ENCODE results near the gene UBE2QL1. TPM values are rescaled to one million over a fixed set of nuclear protein-coding genes. Genes with fewer than 3 reads are reported as not detected.

The UBE2QL1 gene
- total and polyA plus RNA-seq, 2 of the 8 experiments (the other 6 are each of a cell fraction or from before 2014, with no cell fraction given), result 0.43 to 0.65 TPM

DNA sequence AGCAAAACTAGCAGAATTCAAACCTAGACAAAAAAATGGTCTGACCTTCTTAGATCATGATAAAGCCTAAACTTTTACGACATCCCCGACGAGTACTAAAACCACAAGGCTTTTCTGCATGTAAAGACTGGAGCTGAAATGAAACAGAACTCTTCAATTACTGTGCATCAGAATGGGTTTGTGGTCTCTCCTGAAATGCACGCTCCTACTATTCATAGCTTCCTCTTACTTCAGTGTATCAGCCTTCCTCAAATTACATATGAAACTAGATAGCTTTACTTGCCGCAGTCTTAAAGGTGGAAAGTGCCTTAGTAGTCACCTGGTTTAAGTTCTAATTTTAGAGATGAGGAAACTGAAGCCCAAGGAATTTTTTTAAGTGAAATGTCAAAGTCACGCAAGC is 45.7 kb upstream of the UBE2QL1 start:
- WGBS, 2 experiments (ENCODE audit: extremely low coverage in 1 of 2, insufficient coverage in 1 of 2, insufficient read length in 1 of 2, insufficient replicate concordance in 2 of 2, low coverage in 1 of 2, low lambda C conversion rate in 2 of 2, missing lambda C conversion rate in 1 of 2), result 92% methylated on average over 6 of the region's 6 CpGs; no CpG with 5 or more reads in 1 of the 2 experiments
- Histone ChIP-seq H4K20me1 (replicated peaks in 1 of 2; ENCODE audit: control insufficient read depth in 1 of 2, insufficient read depth in 2 of 2, low read length in 2 of 2) (no peaks in the 10 kb centered on the region), H4K8ac (ENCODE audit: extremely low read depth, insufficient read depth, low read length) (no peak overlapping the region), H2BK15ac (ENCODE audit: low read length) (no peak overlapping the region), H3K79me1 (ENCODE audit: low read depth, low read length) (no peaks in the 10 kb centered on the region), H3K4me3 (ENCODE audit: extremely low read depth in 1 of 4, insufficient read depth in 2 of 4, low read depth in 3 of 4, low read length in 4 of 4) (no peak overlapping the region), H4K91ac (replicated peaks; ENCODE audit: insufficient read length, low read length) (no peak overlapping the region), H2BK5ac (ENCODE audit: low read depth, low read length) (no peak overlapping the region), H3K27me3 (replicated peaks in 1 of 4; ENCODE audit: control insufficient read depth in 3 of 4, extremely low read depth in 1 of 4, insufficient read depth in 3 of 4, low read length in 3 of 4) (no peaks in the 10 kb centered on the region), H2AFZ (ENCODE audit: low read length) (no peak overlapping the region), H3K18ac (ENCODE audit: extremely low read depth, low read length) (no peak overlapping the region), H3K4ac (replicated peaks; ENCODE audit: insufficient read length, low read depth, low read length) (no peak overlapping the region), H3K23ac (ENCODE audit: insufficient read length) (no peak overlapping the region), H2BK12ac (ENCODE audit: low read depth, low read length) (no peak overlapping the region), H3K9ac (replicated peaks in 1 of 4; ENCODE audit: extremely low read depth in 1 of 4, low read depth in 3 of 4, low read length in 3 of 4) (no peak overlapping the region), H3K79me2 (ENCODE audit: control insufficient read depth in 1 of 2, insufficient read depth in 2 of 2, low read length in 2 of 2) (no peaks in the 10 kb centered on the region), H3K56ac (replicated peaks; ENCODE audit: insufficient read length, low read depth, low read length) (no peak overlapping the region), H3K9me3 (ENCODE audit: insufficient read depth in 2 of 2, low read depth in 1 of 2, low read length in 1 of 2) (no peaks in the 10 kb centered on the region), H2BK20ac (ENCODE audit: low read length) (no peak overlapping the region), H2AK5ac (ENCODE audit: low read depth, low read length) (no peak overlapping the region), H3K14ac (ENCODE audit: insufficient read length) (no peak overlapping the region), H3K4me1 (replicated peaks in 1 of 4; ENCODE audit: control insufficient read depth in 3 of 4, insufficient read depth in 4 of 4, low read length in 3 of 4) (no peaks in the 10 kb centered on the region), H3K23me2 (ENCODE audit: low read depth, low read length) (no peaks in the 10 kb centered on the region; the same call in 1 of the 2 replicates), H2BK120ac (replicated peaks; ENCODE audit: low read depth, low read length) (no peak overlapping the region), H3K27ac (ENCODE audit: low read depth, low read length) (no peak overlapping the region), H3K36me3 (ENCODE audit: control insufficient read depth in 2 of 4, insufficient read depth in 4 of 4, low read length in 3 of 4) (no peaks in the 10 kb centered on the region), H3K4me2 (ENCODE audit: insufficient read depth in 1 of 2, low read depth in 2 of 2, low read length in 2 of 2) (no peak overlapping the region), H4K5ac (ENCODE audit: insufficient read length, low read depth, low read length) (no peak overlapping the region)
- CTCF ChIA-PET (ENCODE audit: partially characterized antibody), result interaction anchor here (1.2 kb wide), 1 partner anchor 9 kb away, joined by 3 read pairs; no protein-coding TSS in a partner anchor
- POLR2A ChIA-PET (ENCODE audit: partially characterized antibody), result no interaction called here
- FAIRE-seq (no peak), DNase-seq (ENCODE audit: low read depth in 1 of 2, low spot score in 2 of 2) (no peak)
- TF ChIP-seq MAFK (IDR thresholded peaks at IDR 0.05; ENCODE audit: low read depth, low read length) (no peak), CBX8 (IDR thresholded peaks at IDR 0.05; ENCODE audit: borderline replicate concordance, low read depth, low read length) (no peak), NRF1 (IDR thresholded peaks at IDR 0.05; ENCODE audit: low read depth, low read length) (no peak), KDM4A (IDR thresholded peaks at IDR 0.05; ENCODE audit: low read depth, low read length, severe bottlenecking) (no peak), EZH2 (IDR thresholded peaks at IDR 0.05; ENCODE audit: low read depth, low read length, severe bottlenecking) (no peak), BCL11A (IDR thresholded peaks at IDR 0.05; ENCODE audit: low read depth in 2 of 2, low read length in 2 of 2) (no peak), RBBP5 (IDR thresholded peaks at IDR 0.05; ENCODE audit: borderline replicate concordance, low read depth, low read length) (no peak), NANOG (IDR thresholded peaks at IDR 0.05; ENCODE audit: insufficient read depth, low read depth, low read length, poor library complexity, severe bottlenecking) (no peak), CEBPB (IDR thresholded peaks at IDR 0.05; ENCODE audit: low read depth, low read length) (no peak)
- TF ChIP-seq, protein P1, sequence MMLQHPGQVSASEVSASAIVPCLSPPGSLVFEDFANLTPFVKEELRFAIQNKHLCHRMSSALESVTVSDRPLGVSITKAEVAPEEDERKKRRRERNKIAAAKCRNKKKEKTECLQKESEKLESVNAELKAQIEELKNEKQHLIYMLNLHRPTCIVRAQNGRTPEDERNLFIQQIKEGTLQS (IDR thresholded peaks at IDR 0.05; ENCODE audit: insufficient read depth, low read depth, low read length), result no peak
- TF ChIP-seq, protein P2, sequence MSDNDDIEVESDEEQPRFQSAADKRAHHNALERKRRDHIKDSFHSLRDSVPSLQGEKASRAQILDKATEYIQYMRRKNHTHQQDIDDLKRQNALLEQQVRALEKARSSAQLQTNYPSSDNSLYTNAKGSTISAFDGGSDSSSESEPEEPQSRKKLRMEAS (IDR thresholded peaks at IDR 0.05), result no peak
- TF ChIP-seq, protein P3, sequence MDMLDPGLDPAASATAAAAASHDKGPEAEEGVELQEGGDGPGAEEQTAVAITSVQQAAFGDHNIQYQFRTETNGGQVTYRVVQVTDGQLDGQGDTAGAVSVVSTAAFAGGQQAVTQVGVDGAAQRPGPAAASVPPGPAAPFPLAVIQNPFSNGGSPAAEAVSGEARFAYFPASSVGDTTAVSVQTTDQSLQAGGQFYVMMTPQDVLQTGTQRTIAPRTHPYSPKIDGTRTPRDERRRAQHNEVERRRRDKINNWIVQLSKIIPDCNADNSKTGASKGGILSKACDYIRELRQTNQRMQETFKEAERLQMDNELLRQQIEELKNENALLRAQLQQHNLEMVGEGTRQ (IDR thresholded peaks at IDR 0.05; ENCODE audit: low read length), result no peak

Measured in H1 (cell line).